Measurements from ENCODE around the gene MCC.

DNA sequence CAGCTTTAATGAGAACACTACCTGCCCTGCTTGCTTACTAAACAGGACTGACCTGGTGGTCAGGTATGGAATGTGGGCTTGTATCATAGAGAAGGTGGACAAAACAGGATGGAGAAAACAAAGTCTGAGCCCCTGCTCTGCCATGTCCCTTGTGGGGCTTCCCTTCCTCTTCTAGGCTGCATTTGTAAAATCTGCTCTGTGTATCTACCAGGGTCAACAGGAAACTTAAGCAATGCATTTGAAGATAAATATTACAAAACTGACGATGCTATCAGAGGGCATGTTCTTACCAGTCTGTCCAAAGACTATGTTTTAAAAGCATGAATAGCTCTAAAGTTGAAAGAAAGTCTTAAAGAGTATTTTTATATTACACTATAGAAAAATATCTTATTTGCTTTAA is 282.9 kb downstream of the MCC start:
- TF ChIP-seq, protein P1, sequence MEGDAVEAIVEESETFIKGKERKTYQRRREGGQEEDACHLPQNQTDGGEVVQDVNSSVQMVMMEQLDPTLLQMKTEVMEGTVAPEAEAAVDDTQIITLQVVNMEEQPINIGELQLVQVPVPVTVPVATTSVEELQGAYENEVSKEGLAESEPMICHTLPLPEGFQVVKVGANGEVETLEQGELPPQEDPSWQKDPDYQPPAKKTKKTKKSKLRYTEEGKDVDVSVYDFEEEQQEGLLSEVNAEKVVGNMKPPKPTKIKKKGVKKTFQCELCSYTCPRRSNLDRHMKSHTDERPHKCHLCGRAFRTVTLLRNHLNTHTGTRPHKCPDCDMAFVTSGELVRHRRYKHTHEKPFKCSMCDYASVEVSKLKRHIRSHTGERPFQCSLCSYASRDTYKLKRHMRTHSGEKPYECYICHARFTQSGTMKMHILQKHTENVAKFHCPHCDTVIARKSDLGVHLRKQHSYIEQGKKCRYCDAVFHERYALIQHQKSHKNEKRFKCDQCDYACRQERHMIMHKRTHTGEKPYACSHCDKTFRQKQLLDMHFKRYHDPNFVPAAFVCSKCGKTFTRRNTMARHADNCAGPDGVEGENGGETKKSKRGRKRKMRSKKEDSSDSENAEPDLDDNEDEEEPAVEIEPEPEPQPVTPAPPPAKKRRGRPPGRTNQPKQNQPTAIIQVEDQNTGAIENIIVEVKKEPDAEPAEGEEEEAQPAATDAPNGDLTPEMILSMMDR (IDR thresholded peaks at IDR 0.05), result no peak
- TF ChIP-seq ZFX (IDR thresholded peaks at IDR 0.05; ENCODE audit: borderline replicate concordance), result no peak
